ENCODE data around the gene TSFM. TPM values are rescaled to one million over a fixed set of nuclear protein-coding genes. Genes with fewer than 3 reads are reported as not detected.
A peak's percentile ranks its signal among the peaks of the same experiment; 100 is the strongest.

Gene TSFM
- total RNA-seq, 2 experiments from 2014 or later = 35.2 to 49.8 TPM

GRCh38 chr12:57844709-57845477 lies 62.3 kb downstream of the TSFM start:
- Histone ChIP-seq H2AFZ (ENCODE audit: low read length) (no peak overlapping the region; the same call in 1 of the 2 replicates), H3K4me2 (ENCODE audit: low read length) (peak overlapping the region; percentile 89), H4K20me1 (ENCODE audit: insufficient read depth, low read length) (peaks cover 34% of the 10 kb centered on the region), H3K27ac (ENCODE audit: low read depth, low read length, poor library complexity, severe bottlenecking) (peak overlapping the region; percentile 70), H3K9me3 (ENCODE audit: low read length) (no peaks in the 10 kb centered on the region), H3K9me2 (ENCODE audit: insufficient read depth, low read length) (no peaks in the 10 kb centered on the region), H3K79me2 (ENCODE audit: insufficient read depth, low read depth, low read length) (peaks cover 61% of the 10 kb centered on the region), H3K4me3 (ENCODE audit: low read depth, low read length, poor library complexity, severe bottlenecking) (peak overlapping the region; percentile 96), H3K36me3 (ENCODE audit: insufficient read depth, low read length) (no peaks in the 10 kb centered on the region), H3K4me1 (ENCODE audit: insufficient read depth, low read length, poor library complexity, severe bottlenecking) (peaks cover 54% of the 10 kb centered on the region)
- DNase-seq (ENCODE audit: low spot score) = peak; percentile 62
- CTCF ChIA-PET (ENCODE audit: unreplicated experiment) = interaction anchor here (3.0 kb wide), 1 partner anchor 10 kb away, joined by 13 read pairs; no protein-coding TSS in a partner anchor
- BruUV-seq (replicated peaks) = no TSS peak
- intact Hi-C loops (cut with micrococcal nuclease; ENCODE audit: unreplicated experiment) = loop anchor here (1.0 kb wide), 1 partner anchor 8 kb away; no protein-coding TSS in a partner anchor
- POLR2A ChIA-PET = interaction anchor here (0.6 to 9.6 kb wide), 7 partner anchors 8 to 76 kb away, joined by 3 to 153 read pairs (median 6); no protein-coding TSS in a partner anchor
- TF ChIP-seq, protein P1, sequence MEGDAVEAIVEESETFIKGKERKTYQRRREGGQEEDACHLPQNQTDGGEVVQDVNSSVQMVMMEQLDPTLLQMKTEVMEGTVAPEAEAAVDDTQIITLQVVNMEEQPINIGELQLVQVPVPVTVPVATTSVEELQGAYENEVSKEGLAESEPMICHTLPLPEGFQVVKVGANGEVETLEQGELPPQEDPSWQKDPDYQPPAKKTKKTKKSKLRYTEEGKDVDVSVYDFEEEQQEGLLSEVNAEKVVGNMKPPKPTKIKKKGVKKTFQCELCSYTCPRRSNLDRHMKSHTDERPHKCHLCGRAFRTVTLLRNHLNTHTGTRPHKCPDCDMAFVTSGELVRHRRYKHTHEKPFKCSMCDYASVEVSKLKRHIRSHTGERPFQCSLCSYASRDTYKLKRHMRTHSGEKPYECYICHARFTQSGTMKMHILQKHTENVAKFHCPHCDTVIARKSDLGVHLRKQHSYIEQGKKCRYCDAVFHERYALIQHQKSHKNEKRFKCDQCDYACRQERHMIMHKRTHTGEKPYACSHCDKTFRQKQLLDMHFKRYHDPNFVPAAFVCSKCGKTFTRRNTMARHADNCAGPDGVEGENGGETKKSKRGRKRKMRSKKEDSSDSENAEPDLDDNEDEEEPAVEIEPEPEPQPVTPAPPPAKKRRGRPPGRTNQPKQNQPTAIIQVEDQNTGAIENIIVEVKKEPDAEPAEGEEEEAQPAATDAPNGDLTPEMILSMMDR (conservative IDR thresholded peaks at IDR 0.05; ENCODE audit: low read length) = no peak
- TF ChIP-seq EZH2phosphoT487 (IDR thresholded peaks at IDR 0.05; ENCODE audit: borderline replicate concordance, low read depth, low read length) = no peak

DNA sequence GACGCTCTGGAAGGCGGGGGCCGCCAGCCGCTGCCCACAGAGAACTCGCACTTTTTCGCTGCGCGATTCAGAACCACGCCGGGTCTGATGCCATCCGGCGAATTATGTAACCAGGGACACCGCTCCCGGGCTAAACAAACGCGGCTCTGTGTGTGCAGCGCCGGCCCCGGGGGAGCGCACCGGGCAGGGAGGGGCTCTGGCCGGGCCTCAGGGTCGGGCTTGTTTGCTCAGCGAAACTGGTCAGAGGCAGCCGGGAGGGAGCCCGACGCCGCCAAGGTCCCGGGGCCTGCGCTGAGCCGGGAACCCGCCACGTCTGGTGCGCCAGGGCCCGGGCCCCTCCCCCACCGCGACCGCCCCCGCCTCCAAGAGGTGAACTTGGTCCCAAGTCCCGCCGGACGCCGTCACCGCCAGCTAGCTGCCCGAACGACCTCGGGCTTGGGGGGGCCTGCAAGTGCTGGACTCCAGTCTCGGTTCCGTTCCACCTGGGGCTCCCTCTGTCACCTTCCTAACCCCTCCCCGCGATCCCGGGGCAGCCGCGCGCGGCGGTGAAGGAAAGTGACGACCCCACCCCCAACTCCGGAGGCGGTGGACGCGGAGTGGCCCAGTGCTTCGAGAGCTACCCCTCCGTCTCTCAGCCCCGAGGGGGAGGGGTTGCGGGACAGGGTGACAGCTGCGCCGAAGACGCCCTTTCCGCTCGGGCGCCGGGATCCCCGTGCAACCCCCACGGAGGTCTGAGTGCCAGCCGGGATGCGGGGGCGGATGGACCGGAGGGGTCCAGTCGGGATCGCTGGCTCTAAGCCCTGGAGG lies 63.1 kb downstream of the TSFM start:
- intact Hi-C loops (cut with micrococcal nuclease; ENCODE audit: unreplicated experiment) = loop anchor here (1.0 to 2.0 kb wide), 3 partner anchors 8 to 54 kb away; no protein-coding TSS in a partner anchor
- no TSS peak for BruUV-seq (replicated peaks)
- peak overlapping the region; percentile 96 for H3K4me3 ChIP-seq (ENCODE audit: low read depth, low read length, poor library complexity, severe bottlenecking)
- H3K36me3 ChIP-seq (ENCODE audit: insufficient read depth, low read length) = no peaks in the 10 kb centered on the region
- ChIA-PET CTCF (ENCODE audit: unreplicated experiment) (interaction anchor here (2.3 kb wide), 2 partner anchors 9 to 49 kb away, joined by 10 to 18 read pairs; no protein-coding TSS in a partner anchor), POLR2A (interaction anchor here (0.7 to 9.6 kb wide), 7 partner anchors 8 to 90 kb away, joined by 3 to 153 read pairs (median 3); no protein-coding TSS in a partner anchor)
- peaks cover 49% of the 10 kb centered on the region for H3K4me1 ChIP-seq (ENCODE audit: insufficient read depth, low read length, poor library complexity, severe bottlenecking)
- no peaks in the 10 kb centered on the region for H3K9me2 ChIP-seq (ENCODE audit: insufficient read depth, low read length)
- H3K9me3 ChIP-seq (ENCODE audit: low read length) = no peaks in the 10 kb centered on the region
- peaks cover 29% of the 10 kb centered on the region for H4K20me1 ChIP-seq (ENCODE audit: insufficient read depth, low read length)
- H3K79me2 ChIP-seq (ENCODE audit: insufficient read depth, low read depth, low read length) = peaks cover 54% of the 10 kb centered on the region
- H2AFZ ChIP-seq (ENCODE audit: low read length) = peak overlapping the region; percentile 46; the same call in 1 of the 2 replicates
- DNase-seq (ENCODE audit: low spot score) = peak; percentile 72
- no peak for TF ChIP-seq EZH2phosphoT487 (IDR thresholded peaks at IDR 0.05; ENCODE audit: borderline replicate concordance, low read depth, low read length)
- TF ChIP-seq, protein P1 (conservative IDR thresholded peaks at IDR 0.05; ENCODE audit: low read length) = no peak
- peak overlapping the region; percentile 89 for H3K4me2 ChIP-seq (ENCODE audit: low read length)
- peak overlapping the region; percentile 70 for H3K27ac ChIP-seq (ENCODE audit: low read depth, low read length, poor library complexity, severe bottlenecking)

Measured in OCI-LY7 (cell line).